WTC11 (cell line): ENCODE results near the gene CFAP20. TPM values are rescaled to one million over a fixed set of nuclear protein-coding genes. Genes with fewer than 3 reads are reported as not detected.

Source experiments
- ATAC-seq: fragments of 200-7000 bp; cut with Tn5 transposase; 2 replicates; pipeline ENCODE4 v1.10.0; 2021; ENCODE audit warnings: mild to moderate bottlenecking, moderate library complexity
- Bru-seq: library from RNA; stranded (reverse); fragments of 400-500 nt; gene quantifications from one replicate; lab custom pipeline; 2021; lab: Mats Ljungman, UMichigan
- CTCF ChIA-PET: fragments of 300-600 bp; sonication (Branson Sonifier 250); formaldehyde crosslinking; loops from one replicate; lab custom pipeline; 2021; ENCODE audit warnings: antibody characterized with exemption; lab: Charles Lee
- POLR2A ChIA-PET: fragments of 350-600 bp; sonication (Branson Sonifier 250); formaldehyde crosslinking; loops from one replicate; lab custom pipeline; 2021; ENCODE audit warnings: antibody characterized with exemption; lab: Charles Lee
- DNase-seq: peaks from one replicate; pipeline ENCODE4 v3.0.0; 2021; ENCODE audit warnings: low spot score
- H3K27ac Mint-ChIP-seq: 2 replicates; pipeline ENCODE4 v1.8.0; 2021; ENCODE audit warnings: mixed read lengths
- H3K27me3 Mint-ChIP-seq: 2 replicates; pipeline ENCODE4 v1.8.0; 2021; ENCODE audit warnings: low read depth, mild to moderate bottlenecking, moderate library complexity, mixed read lengths
- H3K36me3 Mint-ChIP-seq: 2 replicates; pipeline ENCODE4 v1.8.0; 2021; ENCODE audit warnings: mixed read lengths
- H3K4me1 Mint-ChIP-seq: 2 replicates; pipeline ENCODE4 v1.8.0; 2022; ENCODE audit warnings: mixed read lengths
- H3K4me3 Mint-ChIP-seq: 2 replicates; pipeline ENCODE4 v1.8.0; 2021; ENCODE audit warnings: mild to moderate bottlenecking, moderate library complexity, mixed read lengths
- H3K9me3 Mint-ChIP-seq: 2 replicates; pipeline ENCODE4 v1.8.0; 2021; ENCODE audit warnings: mixed read lengths
- AFF4 ChIP-seq: sonication (generic); formaldehyde crosslinking; IDR thresholded peaks from 2 replicates; pipeline ENCODE4 v1.8.1; 2023; ENCODE audit warnings: mild to moderate bottlenecking, missing genetic modification reagents, borderline replicate concordance
- ATF1 ChIP-seq: sonication (generic); formaldehyde crosslinking; IDR thresholded peaks from 2 replicates; pipeline ENCODE4 v1.8.1; 2023; ENCODE audit warnings: mild to moderate bottlenecking, moderate library complexity, missing genetic modification reagents
- ATF2 ChIP-seq: sonication (generic); formaldehyde crosslinking; IDR thresholded peaks from 2 replicates; pipeline ENCODE4 v1.8.1; 2022; ENCODE audit warnings: low read depth, missing genetic modification reagents, borderline replicate concordance
- CBFB ChIP-seq: sonication (generic); formaldehyde crosslinking; IDR thresholded peaks from 2 replicates; pipeline ENCODE4 v1.8.1; 2022; ENCODE audit warnings: mild to moderate bottlenecking, low read depth, missing genetic modification reagents
- ETV6 ChIP-seq: sonication (generic); formaldehyde crosslinking; IDR thresholded peaks from 2 replicates; pipeline ENCODE4 v1.8.1; 2022; ENCODE audit warnings: mild to moderate bottlenecking, missing genetic modification reagents
- FOXK1 ChIP-seq: sonication (generic); formaldehyde crosslinking; IDR thresholded peaks from 2 replicates; pipeline ENCODE4 v1.8.0; 2022; ENCODE audit warnings: mild to moderate bottlenecking, moderate library complexity, missing genetic modification reagents
- FOXP1 ChIP-seq: sonication (generic); formaldehyde crosslinking; IDR thresholded peaks from 2 replicates; pipeline ENCODE4 v1.8.0; 2022; ENCODE audit warnings: missing genetic modification reagents, mild to moderate bottlenecking, moderate library complexity, borderline replicate concordance
- FOXP4 ChIP-seq: sonication (generic); formaldehyde crosslinking; IDR thresholded peaks from 2 replicates; pipeline ENCODE4 v1.8.0; 2022; ENCODE audit warnings: mild to moderate bottlenecking, missing genetic modification reagents
- KAT7 ChIP-seq: sonication (generic); formaldehyde crosslinking; IDR thresholded peaks from 2 replicates; pipeline ENCODE4 v1.8.1; 2023; ENCODE audit warnings: missing genetic modification reagents, mild to moderate bottlenecking, borderline replicate concordance
- NFYB ChIP-seq: sonication (generic); formaldehyde crosslinking; conservative IDR thresholded peaks from 2 replicates; pipeline ENCODE4 v1.8.0; 2022; ENCODE audit warnings: low read depth, missing genetic modification reagents
- NR2C2 ChIP-seq: sonication (generic); formaldehyde crosslinking; IDR thresholded peaks from 2 replicates; pipeline ENCODE4 v1.8.0; 2022; ENCODE audit warnings: mild to moderate bottlenecking, missing genetic modification reagents
- RELA ChIP-seq: sonication (generic); formaldehyde crosslinking; IDR thresholded peaks from 2 replicates; pipeline ENCODE4 v1.8.1; 2022; ENCODE audit warnings: missing genetic modification reagents, mild to moderate bottlenecking, borderline replicate concordance
- SMAD4 ChIP-seq: sonication (generic); formaldehyde crosslinking; IDR thresholded peaks from 2 replicates; pipeline ENCODE4 v1.8.0; 2022; ENCODE audit warnings: mild to moderate bottlenecking, missing genetic modification reagents
- TEAD1 ChIP-seq: sonication (generic); formaldehyde crosslinking; IDR thresholded peaks from 2 replicates; pipeline ENCODE4 v1.8.0; 2022; ENCODE audit warnings: mild to moderate bottlenecking, missing genetic modification reagents
- TEAD4 ChIP-seq: sonication (generic); formaldehyde crosslinking; IDR thresholded peaks from 2 replicates; pipeline ENCODE4 v1.8.0; 2022; ENCODE audit warnings: mild to moderate bottlenecking, missing genetic modification reagents
- USF1 ChIP-seq: sonication (generic); formaldehyde crosslinking; IDR thresholded peaks from 2 replicates; pipeline ENCODE4 v1.8.0; 2022; ENCODE audit warnings: mild to moderate bottlenecking, missing genetic modification reagents
- ZNF138 ChIP-seq: sonication (generic); formaldehyde crosslinking; conservative IDR thresholded peaks from 2 replicates; pipeline ENCODE4 v1.8.1; 2022; ENCODE audit warnings: mild to moderate bottlenecking, moderate library complexity, missing genetic modification reagents
- ZNF263 ChIP-seq: sonication (generic); formaldehyde crosslinking; IDR thresholded peaks from 2 replicates; pipeline ENCODE4 v1.8.1; 2022; ENCODE audit warnings: low read depth, mild to moderate bottlenecking, moderate library complexity, missing genetic modification reagents
- ZNF317 ChIP-seq: sonication (generic); formaldehyde crosslinking; IDR thresholded peaks from 2 replicates; pipeline ENCODE4 v1.8.1; 2023; ENCODE audit warnings: low read depth, mild to moderate bottlenecking, moderate library complexity, missing genetic modification reagents, borderline replicate concordance
- ZNF416 ChIP-seq: fragments of 250-450 bp; sonication (Bioruptor Pico); IDR thresholded peaks from 2 replicates; pipeline ENCODE4 v1.9.0; 2021; ENCODE audit warnings: mild to moderate bottlenecking, inconsistent platforms
- ZNF671 ChIP-seq: fragments of 250-450 bp; sonication (Bioruptor Pico); IDR thresholded peaks from 2 replicates; pipeline ENCODE4 v1.8.0; 2021; ENCODE audit warnings: mild to moderate bottlenecking
- long read RNA-seq, 3 experiments: library from RNA in 1 of 3; library from capped mRNA in 1 of 3; library from polyadenylated mRNA in 1 of 3; unstranded in 2 of 3; stranded (forward) in 1 of 3; transcript quantifications; one replicate each; pipeline ENCODE4 v2.0.0, GENCODE V29; 2021
- total RNA-seq: library from RNA; stranded (reverse); gene quantifications from 3 replicates; pipeline ENCODE4 v1.2.3, GENCODE V29; 2021
- TF ChIP-seq, protein P1 (sequence below): sonication (generic); formaldehyde crosslinking; IDR thresholded peaks from 2 replicates; pipeline ENCODE4 v1.8.0; 2022; ENCODE audit warnings: mild to moderate bottlenecking, missing genetic modification reagents
- TF ChIP-seq, protein P2 (sequence below): sonication (generic); formaldehyde crosslinking; IDR thresholded peaks from 2 replicates; pipeline ENCODE4 v1.8.1; 2022; ENCODE audit warnings: mild to moderate bottlenecking, moderate library complexity, missing genetic modification reagents
- TF ChIP-seq, protein P3 (sequence below): fragments of 250-450 bp; sonication (Bioruptor Pico); IDR thresholded peaks from 2 replicates; pipeline ENCODE4 v1.8.0; 2021; ENCODE audit warnings: mild to moderate bottlenecking

CFAP20 gene
- total RNA-seq, result 41.9 to 46.9 TPM (median 42.4 TPM) in 3 replicates
- Bru-seq, nascent RNA, result percentile 88 among the genes with signal in this experiment
- long read RNA-seq, experiment 1, transcript CFAP20-201 (6 exons, 1,354 nt), result major isoform, 83 of 89 reads
- long read RNA-seq, experiment 1, partial matches to known transcripts, result 0 of 89 reads
- long read RNA-seq, experiment 1, other reads (novel, unspliced or antisense), result 5 of 89 reads
- long read RNA-seq, experiment 2, transcript CFAP20-201 (6 exons, 1,354 nt), result major isoform, 48 of 59 reads
- long read RNA-seq, experiment 2, partial matches to known transcripts, result 4 of 59 reads
- long read RNA-seq, experiment 2, other reads (novel, unspliced or antisense), result 7 of 59 reads
- long read RNA-seq, experiment 3, transcript CFAP20-201 (6 exons, 1,354 nt), result major isoform, 128 of 134 reads
- long read RNA-seq, experiment 3, partial matches to known transcripts, result 0 of 134 reads
- long read RNA-seq, experiment 3, other reads (novel, unspliced or antisense), result 5 of 134 reads

DNA sequence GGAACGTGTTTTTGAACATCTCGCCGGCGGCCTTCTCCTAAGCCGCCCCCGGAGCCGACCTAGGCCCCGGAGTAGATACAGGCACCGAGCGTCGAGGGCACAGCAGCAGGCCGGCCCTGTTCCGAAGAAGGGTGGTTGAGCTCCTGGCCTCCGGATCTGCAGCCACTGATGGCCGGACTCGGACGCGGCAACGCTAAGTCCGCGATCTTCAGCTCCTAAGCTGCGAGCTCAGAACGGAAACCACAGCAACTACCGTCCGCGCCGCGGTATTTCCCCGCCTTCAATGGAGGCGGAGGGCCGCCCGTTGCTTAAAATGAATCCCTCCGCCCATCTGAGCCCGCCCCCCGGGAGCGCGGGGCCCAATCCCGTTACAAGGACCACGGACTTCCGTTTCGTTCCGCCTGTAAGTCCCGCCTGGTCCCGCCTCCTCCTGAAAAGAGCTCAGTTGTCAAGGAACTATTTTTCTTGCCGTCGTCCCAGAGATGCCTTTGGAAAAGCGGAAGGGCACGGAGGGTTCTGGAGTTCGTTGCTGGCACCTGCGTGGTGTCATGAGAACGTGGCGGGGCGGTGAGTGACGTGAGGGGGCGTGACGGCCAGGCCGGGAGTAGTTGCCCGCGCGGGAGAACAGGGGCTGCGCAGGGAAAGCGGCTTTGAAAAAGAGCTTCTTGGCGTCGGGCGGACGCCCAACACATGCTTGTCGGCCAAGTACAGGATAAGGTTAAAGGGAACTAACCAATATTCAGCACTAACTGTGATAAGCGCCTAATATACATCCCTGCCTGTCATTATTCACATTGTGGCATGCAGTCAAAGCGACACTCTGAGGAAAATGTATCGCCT is at the start of gene CFAP20:
Gene CFAP20 (minus strand): TSS at position 285 of the 840 bp plus-strand sequence. CDS start 266 bp downstream, at position 19.
- peak; percentile 94 for ATAC-seq
- no peaks in the 10 kb centered on the region for H3K36me3 Mint-ChIP-seq
- TF ChIP-seq ZNF416 (CRISPR knock-in tag), result no peak
- peak; percentile 60; the same call in 1 of the 2 replicates for TF ChIP-seq KAT7 (CRISPR knock-in tag)
- TF ChIP-seq ETV6 (CRISPR knock-in tag), result peak; percentile 88
- TF ChIP-seq FOXP1 (CRISPR knock-in tag), result peak; percentile 59; the same call in 1 of the 2 replicates
- TF ChIP-seq ATF2 (CRISPR knock-in tag), result 0 out of 2 replicates have a peak, but pooled peaks have one; percentile 15
- TF ChIP-seq ATF1 (CRISPR knock-in tag), result no peak
- TF ChIP-seq AFF4, result no peak
- TF ChIP-seq RELA (CRISPR knock-in tag), result peak; percentile 39; the same call in 1 of the 2 replicates
- no peak for TF ChIP-seq ZNF671 (CRISPR knock-in tag)
- no peak for TF ChIP-seq NR2C2 (CRISPR knock-in tag)
- peak; percentile 48; the same call in 1 of the 2 replicates for TF ChIP-seq USF1 (CRISPR knock-in tag)
- TF ChIP-seq, protein P1, sequence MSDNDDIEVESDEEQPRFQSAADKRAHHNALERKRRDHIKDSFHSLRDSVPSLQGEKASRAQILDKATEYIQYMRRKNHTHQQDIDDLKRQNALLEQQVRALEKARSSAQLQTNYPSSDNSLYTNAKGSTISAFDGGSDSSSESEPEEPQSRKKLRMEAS (CRISPR knock-in tag), result peak; percentile 92
- no peak for TF ChIP-seq SMAD4 (CRISPR knock-in tag)
- TF ChIP-seq, protein P2, sequence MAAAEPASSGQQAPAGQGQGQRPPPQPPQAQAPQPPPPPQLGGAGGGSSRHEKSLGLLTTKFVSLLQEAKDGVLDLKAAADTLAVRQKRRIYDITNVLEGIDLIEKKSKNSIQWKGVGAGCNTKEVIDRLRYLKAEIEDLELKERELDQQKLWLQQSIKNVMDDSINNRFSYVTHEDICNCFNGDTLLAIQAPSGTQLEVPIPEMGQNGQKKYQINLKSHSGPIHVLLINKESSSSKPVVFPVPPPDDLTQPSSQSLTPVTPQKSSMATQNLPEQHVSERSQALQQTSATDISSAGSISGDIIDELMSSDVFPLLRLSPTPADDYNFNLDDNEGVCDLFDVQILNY (CRISPR knock-in tag), result peak; percentile 97
- TF ChIP-seq TEAD4, result no peak
- TF ChIP-seq TEAD1 (CRISPR knock-in tag), result peak; percentile 93
- peak; percentile 89 for TF ChIP-seq FOXK1 (CRISPR knock-in tag)
- no peak for TF ChIP-seq ZNF317 (CRISPR knock-in tag)
- peak; percentile 83 for TF ChIP-seq NFYB (CRISPR knock-in tag)
- no peak for TF ChIP-seq CBFB (CRISPR knock-in tag)
- TF ChIP-seq ZNF138 (CRISPR knock-in tag), result no peak
- no peak for TF ChIP-seq ZNF263
- peak; percentile 61; the same call in 1 of the 2 replicates for TF ChIP-seq FOXP4 (CRISPR knock-in tag)
- TF ChIP-seq, protein P3, sequence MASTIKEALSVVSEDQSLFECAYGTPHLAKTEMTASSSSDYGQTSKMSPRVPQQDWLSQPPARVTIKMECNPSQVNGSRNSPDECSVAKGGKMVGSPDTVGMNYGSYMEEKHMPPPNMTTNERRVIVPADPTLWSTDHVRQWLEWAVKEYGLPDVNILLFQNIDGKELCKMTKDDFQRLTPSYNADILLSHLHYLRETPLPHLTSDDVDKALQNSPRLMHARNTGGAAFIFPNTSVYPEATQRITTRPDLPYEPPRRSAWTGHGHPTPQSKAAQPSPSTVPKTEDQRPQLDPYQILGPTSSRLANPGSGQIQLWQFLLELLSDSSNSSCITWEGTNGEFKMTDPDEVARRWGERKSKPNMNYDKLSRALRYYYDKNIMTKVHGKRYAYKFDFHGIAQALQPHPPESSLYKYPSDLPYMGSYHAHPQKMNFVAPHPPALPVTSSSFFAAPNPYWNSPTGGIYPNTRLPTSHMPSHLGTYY (CRISPR knock-in tag), result no peak

More for the DNA sequence above, at the start of gene CFAP20:
- H3K4me1 Mint-ChIP-seq, result peaks cover 29% of the 10 kb centered on the region
- ChIA-PET POLR2A (interaction anchor here (0.6 to 2.9 kb wide), 14 partner anchors 9 to 1063 kb away, joined by 3 to 29 read pairs (median 4); partner anchors contain the start of genes MMP15 and USB1), CTCF (interaction anchor here (0.6 to 2.3 kb wide), 31 partner anchors 8 to 358 kb away, joined by 3 to 38 read pairs (median 4); partner anchors contain the start of gene MMP15)
- peak within 1 kb of the TSS; percentile 96 for H3K27ac Mint-ChIP-seq
- peak; percentile 97 for DNase-seq
- H3K27me3 Mint-ChIP-seq, result no peaks in the 10 kb centered on the region; the same call in 1 of the 2 replicates
- peak within 1 kb of the TSS; percentile 87 for H3K4me3 Mint-ChIP-seq
- no peaks in the 10 kb centered on the region for H3K9me3 Mint-ChIP-seq
